H7 (cell line): ENCODE measurements around the gene SDK1. TPM values are rescaled to one million over a fixed set of nuclear protein-coding genes. Genes with fewer than 3 reads are reported as not detected.
A peak's percentile ranks its signal among the peaks of the same experiment; 100 is the strongest.
"Not testable (repeated sequence)": the region's sequence is repeated elsewhere in the genome, so short reads cannot be mapped to it uniquely, and the experiment has no call there.

Source experiments
- DNase-seq: peaks from one replicate; pipeline ENCODE4 v3.0.0; 2012
- H3K27me3 ChIP-seq: 2 replicates; pipeline ENCODE4 v1.6.0; 2011; ENCODE audit warnings: mild to moderate bottlenecking, low read length; ENCODE audit not compliant: control insufficient read depth, insufficient read depth
- H3K36me3 ChIP-seq: replicated peaks from 2 replicates; pipeline ENCODE4 v1.5.1; 2011; ENCODE audit warnings: low read length; ENCODE audit not compliant: control insufficient read depth, insufficient read depth
- H3K4me3 ChIP-seq: 2 replicates; pipeline ENCODE4 v1.5.1; 2011; ENCODE audit warnings: low read depth, mild to moderate bottlenecking, control low read depth, low read length, moderate library complexity; ENCODE audit not compliant: insufficient read depth
- total RNA-seq: library from RNA; depleted of rRNA; stranded (reverse); fragments of >200 nt; shearing (Covaris generic); gene quantifications from 2 replicates; pipeline ENCODE4 v1.2.3, GENCODE V29; 2014

Gene SDK1
- total RNA-seq, 1 experiment from 2014 or later = 2.4 TPM

DNA sequence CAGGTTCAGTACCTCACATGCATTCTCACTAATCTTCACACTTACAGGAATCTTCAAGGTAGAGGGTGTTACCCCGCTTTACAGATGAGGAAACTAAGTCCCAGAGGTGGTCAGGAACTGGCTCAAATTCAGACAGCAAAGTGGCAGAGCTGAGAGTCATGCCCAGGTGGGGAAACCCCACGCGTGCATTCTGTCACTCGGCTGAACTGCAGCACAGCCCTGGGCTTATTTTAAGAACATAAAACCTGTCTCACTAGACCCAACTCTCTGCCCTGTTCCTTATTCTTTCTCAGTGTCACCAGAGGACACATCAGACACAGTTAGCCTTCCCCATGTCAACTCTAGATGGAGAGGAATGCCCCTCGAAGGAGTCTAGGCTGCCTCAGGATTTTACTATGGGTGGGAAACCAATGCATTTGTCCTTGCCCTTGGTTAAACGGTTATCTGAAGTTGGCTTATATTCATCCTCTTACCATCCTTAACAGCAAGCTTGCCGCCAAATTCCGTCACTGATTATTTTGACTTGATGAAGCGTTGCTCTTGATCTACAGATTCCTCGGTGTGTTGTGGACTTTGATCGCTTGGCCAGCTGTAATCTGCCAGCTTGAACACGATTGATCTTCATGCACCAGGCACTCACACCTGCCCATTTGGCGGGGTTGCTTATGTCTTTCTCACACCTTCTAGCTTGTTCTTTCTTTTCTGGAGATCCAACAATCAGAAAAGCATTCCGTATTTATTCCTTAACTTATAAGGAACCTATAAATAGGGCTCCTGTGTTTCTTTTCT lies 627.9 kb downstream of the SDK1 start:
- Histone ChIP-seq H3K36me3 (no peaks in the 10 kb centered on the region), H3K4me3 (no peak overlapping the region), H3K27me3 (no peaks in the 10 kb centered on the region)
- DNase-seq = no peak

GRCh38 chr7:3931843-3932242 lies 630.8 kb downstream of the SDK1 start:
- no peak overlapping the region for H3K4me3 ChIP-seq
- no peaks in the 10 kb centered on the region for H3K27me3 ChIP-seq
- DNase-seq = no peak
- H3K36me3 ChIP-seq = no peaks in the 10 kb centered on the region

DNA sequence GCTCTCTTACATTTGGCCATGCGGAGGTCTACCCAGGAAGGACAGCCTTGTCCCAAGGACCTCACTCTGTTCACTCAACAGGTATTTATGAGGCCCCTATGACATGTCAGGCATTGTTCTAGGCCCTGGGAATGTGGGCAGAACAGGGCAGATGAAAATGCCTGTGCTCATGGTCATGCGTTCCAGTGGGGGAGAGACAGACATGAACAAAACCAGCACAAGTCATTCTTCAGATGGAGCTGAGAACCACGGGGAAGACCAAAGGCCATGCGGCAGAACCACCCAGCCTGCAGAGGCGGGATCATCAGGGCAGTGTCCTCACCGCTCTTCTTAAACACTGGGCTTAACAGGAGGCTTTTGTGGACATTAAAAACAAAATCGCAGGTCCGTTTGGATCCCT lies 636.1 kb downstream of the SDK1 start:
- H3K36me3 ChIP-seq = no peaks in the 10 kb centered on the region
- H3K4me3 ChIP-seq = no peak overlapping the region
- DNase-seq = no peak
- no peaks in the 10 kb centered on the region for H3K27me3 ChIP-seq

DNA sequence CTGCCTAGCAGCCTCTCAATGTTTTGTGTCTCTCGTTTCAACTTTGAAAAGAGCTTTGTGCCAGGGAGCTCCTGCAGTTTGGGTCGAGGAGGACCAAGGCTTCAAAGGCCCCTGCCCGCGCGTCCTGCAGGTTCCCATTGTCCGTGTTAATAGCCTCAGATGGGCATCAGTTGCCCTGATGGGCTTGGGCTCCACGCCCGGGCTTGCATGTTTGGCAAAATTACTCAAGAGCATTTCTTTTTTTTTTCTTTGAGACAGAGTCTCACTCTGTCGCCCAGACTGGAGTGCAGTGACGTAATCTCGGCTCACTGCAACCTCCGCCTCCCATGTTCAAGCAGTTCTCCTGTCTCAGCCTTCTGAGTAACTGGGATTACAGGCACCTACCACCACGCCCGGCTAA lies 636.6 kb downstream of the SDK1 start:
- Histone ChIP-seq H3K27me3 (no peaks in the 10 kb centered on the region), H3K36me3 (no peaks in the 10 kb centered on the region), H3K4me3 (no peak overlapping the region)
- DNase-seq = no peak

GRCh38 chr7:3941706-3942105 lies 640.7 kb downstream of the SDK1 start:
- H3K36me3 ChIP-seq, H3K4me3 ChIP-seq, DNase-seq, H3K27me3 ChIP-seq: not testable (repeated sequence)

DNA sequence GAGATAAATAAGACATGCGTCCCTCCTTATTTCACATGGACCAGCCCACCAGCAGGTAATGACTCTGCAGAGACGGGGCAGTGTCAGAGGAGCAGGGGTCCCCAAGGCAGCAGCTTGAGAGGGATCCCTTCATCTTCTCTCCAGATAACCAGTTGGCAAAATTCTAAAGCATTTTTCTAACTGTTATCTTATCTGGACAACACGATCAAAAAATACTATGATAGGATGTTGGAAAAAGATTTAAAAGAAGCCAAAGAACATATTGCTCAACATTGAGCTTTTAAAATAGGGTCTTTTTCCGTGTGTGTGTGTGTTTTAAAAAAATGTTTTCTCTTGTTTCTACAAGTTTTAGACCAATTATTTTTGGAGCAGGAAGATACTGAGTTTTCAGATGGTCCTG lies 641.2 kb downstream of the SDK1 start:
- Histone ChIP-seq H3K27me3 (no peaks in the 10 kb centered on the region), H3K36me3 (no peaks in the 10 kb centered on the region), H3K4me3 (no peak overlapping the region)
- DNase-seq = no peak

- H3K27me3 ChIP-seq = no peaks in the 10 kb centered on the region
- H3K4me3 ChIP-seq = no peak overlapping the region
- DNase-seq = peak; percentile 72
Observed at GRCh38 chr7:3942816-3943745, 642.0 kb downstream of the SDK1 start.

GRCh38 chr7:3943779-3944520 lies 642.9 kb downstream of the SDK1 start:
- Histone ChIP-seq H3K27me3 (no peaks in the 10 kb centered on the region), H3K36me3 (no peaks in the 10 kb centered on the region), H3K4me3 (no peak overlapping the region)
- peak; percentile 31 for DNase-seq

More at GRCh38 chr7:3942816-3943745, 642.0 kb downstream of the SDK1 start:
- H3K36me3 ChIP-seq = no peaks in the 10 kb centered on the region

DNA sequence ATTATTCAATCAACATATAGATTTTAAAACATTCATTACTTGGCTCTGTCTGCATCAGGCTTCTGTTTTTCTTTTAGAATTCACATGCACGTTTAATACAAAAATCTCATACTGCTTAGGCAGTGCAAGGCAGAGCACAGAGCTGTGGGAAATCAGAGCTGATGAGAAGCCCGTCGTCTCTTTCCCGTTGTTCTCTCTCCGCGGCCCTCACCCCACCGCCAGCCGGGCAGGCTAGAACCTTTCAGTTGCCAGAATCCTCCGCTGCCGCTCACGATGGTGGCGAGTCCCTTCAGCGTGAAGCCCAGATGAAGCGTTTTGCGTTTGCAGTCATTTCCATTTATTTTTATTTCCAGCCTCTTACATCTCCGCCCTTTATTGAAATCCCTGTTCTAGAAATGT lies 648.2 kb downstream of the SDK1 start:
- Histone ChIP-seq H3K4me3 (no peak overlapping the region), H3K27me3 (no peaks in the 10 kb centered on the region), H3K36me3 (no peaks in the 10 kb centered on the region)
- peak; percentile 46 for DNase-seq

- Histone ChIP-seq H3K36me3 (no peaks in the 10 kb centered on the region), H3K27me3 (no peaks in the 10 kb centered on the region), H3K4me3 (no peak overlapping the region)
- DNase-seq = no peak
Observed at GRCh38 chr7:3950249-3950648, 649.2 kb downstream of the SDK1 start.

DNA sequence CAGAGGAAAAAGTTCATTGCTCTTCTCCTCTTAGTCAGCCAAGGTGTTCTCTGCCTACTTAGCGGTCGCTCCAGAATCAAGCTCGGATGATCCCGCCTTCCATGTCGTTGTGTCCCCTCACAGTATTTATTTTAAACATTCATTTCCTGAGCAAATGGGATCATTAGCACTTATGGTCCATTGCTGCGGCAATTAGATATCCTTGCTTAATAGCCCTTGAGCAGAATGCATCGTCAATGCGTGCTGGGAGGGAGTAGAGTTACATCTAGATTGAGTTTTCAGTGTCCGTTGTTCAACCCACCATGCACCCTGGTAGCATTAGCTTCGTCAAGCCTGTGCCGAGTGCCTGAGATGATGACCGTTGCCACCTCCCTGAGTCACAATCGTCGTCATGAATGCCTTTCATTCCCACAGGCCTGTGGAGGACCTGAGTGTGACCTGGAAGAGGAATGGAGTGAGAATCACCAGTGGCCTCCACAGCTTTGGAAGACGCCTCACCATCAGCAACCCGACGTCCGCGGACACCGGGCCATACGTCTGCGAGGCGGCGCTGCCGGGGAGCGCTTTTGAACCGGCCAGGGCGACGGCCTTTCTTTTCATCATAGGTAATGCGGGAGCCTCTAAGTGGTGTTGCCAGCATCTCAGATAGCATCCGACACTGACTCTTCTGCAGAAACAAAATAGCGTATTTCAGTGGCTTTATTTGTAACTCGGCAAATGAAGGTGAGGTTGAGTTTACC lies 650.4 kb downstream of the SDK1 start:
- no peak for DNase-seq
- Histone ChIP-seq H3K36me3 (no peaks in the 10 kb centered on the region), H3K4me3 (no peak overlapping the region)

GRCh38 chr7:3953133-3953532 lies 652.1 kb downstream of the SDK1 start:
- H3K27me3 ChIP-seq = no peaks in the 10 kb centered on the region
- H3K36me3 ChIP-seq = no peaks in the 10 kb centered on the region
- DNase-seq = no peak
- H3K4me3 ChIP-seq = no peak overlapping the region

More for the DNA sequence above, 650.4 kb downstream of the SDK1 start:
- no peaks in the 10 kb centered on the region for H3K27me3 ChIP-seq

- no peaks in the 10 kb centered on the region for H3K27me3 ChIP-seq
- no peaks in the 10 kb centered on the region for H3K36me3 ChIP-seq
- no peak overlapping the region for H3K4me3 ChIP-seq
- DNase-seq = no peak
Observed at GRCh38 chr7:3953946-3954345, 652.9 kb downstream of the SDK1 start.

GRCh38 chr7:3955026-3955425 lies 654.0 kb downstream of the SDK1 start:
- H3K36me3 ChIP-seq = no peaks in the 10 kb centered on the region
- no peaks in the 10 kb centered on the region for H3K27me3 ChIP-seq
- H3K4me3 ChIP-seq = no peak overlapping the region
- DNase-seq = no peak
